ENCODE data around the gene MTUS2. TPM values are rescaled to one million over a fixed set of nuclear protein-coding genes. Genes with fewer than 3 reads are reported as not detected.

The MTUS2 gene
- total and polyA plus RNA-seq, 2 of the 8 experiments (the other 6 are each of a cell fraction or from before 2014, with no cell fraction given), result 0.18 to 0.80 TPM

GRCh38 chr13:29536853-29537252 is 716.7 kb downstream of the MTUS2 start (continued):
- no peak for TF ChIP-seq JUND (IDR thresholded peaks at IDR 0.05; ENCODE audit: low read length)
- TF ChIP-seq GABPA (IDR thresholded peaks at IDR 0.05; ENCODE audit: borderline replicate concordance, insufficient read depth, low read length), result no peak
- no peak for TF ChIP-seq KDM1A (IDR thresholded peaks at IDR 0.05; ENCODE audit: borderline replicate concordance, low read length)
- TF ChIP-seq FOSL1 (IDR thresholded peaks at IDR 0.05; ENCODE audit: insufficient read depth, low read depth, low read length), result no peak
- no peak for TF ChIP-seq ZNF274 (IDR thresholded peaks at IDR 0.05; ENCODE audit: borderline replicate concordance, extremely low read depth, low read length)
- no peak for TF ChIP-seq TBP (IDR thresholded peaks at IDR 0.05; ENCODE audit: low read depth, low read length)
- no peak for TF ChIP-seq KDM5A (IDR thresholded peaks at IDR 0.05; ENCODE audit: low read length)
